ENCODE data around the gene POTEB.
"Not testable (repeated sequence)": the region's sequence is repeated elsewhere in the genome, so short reads cannot be mapped to it uniquely, and the experiment has no call there.

Gene POTEB

DNA sequence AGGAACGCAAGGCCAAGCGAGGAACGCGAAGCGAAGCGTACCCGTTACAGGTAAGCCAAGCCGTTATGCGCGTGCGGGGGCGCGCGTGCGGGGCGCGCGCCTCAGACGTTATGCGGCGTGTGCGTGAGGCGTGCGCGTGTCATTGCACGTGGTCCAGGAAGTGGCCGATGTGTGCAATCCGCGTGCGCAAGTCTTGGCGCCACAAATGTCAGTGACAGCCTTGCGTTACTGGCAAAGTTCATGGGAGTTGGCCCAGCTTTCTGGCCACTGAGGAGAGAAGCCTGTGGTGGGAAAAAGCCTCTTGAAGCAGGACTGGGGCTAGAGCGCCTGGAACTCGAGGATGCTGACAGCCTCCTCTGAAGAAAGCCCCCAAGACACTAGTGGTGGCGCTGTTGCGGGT is at the start of gene POTEB:
Gene POTEB, minus strand, starts transcription at position 101 of the 400 bp plus-strand sequence. CDS start 489 bp downstream, outside the sequence.
- DNase-seq = not testable (repeated sequence)

DNA sequence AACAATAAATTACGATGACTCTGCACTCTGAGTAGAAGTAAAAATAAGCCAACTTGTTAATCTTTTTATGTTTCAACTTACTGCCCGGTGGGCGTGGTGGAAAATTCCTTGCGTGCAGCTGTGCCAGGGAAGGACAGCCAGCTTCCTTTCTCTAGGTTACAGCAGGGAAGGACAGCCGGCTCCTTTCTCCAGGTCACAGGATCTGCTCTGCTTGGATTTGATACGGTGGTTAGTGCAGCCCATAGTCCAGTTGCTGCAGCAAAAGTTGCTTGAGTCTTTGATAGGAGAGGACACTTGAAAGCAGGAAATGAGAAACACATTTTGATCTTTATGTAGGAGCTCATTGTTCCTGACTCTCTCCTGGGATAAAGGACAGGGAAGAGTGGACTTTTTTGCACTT is 13.4 kb upstream of the POTEB start:
- not testable (repeated sequence) for DNase-seq

DNA sequence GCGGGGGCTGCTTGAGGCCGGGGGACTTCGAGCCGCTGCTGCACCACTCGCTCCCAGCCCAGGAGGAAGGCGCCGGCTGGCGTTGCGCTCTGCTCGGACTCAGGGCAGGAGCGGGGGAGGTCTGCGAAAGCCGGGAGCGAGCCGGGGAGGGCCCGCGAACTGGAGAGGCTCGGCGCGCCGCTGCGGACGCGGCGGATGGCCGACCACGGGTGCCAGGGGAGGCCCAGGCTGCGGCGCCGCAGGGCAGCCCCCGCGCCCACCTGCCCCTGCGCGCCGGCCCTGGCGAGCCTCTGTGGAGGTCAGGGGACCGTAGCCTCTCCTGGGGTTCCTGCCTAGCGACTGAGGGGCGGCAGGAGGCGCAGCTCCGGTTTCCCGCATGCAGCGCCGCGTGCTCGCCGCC is 12.0 kb upstream of the POTEB start:
- not testable (repeated sequence) for DNase-seq

DNA sequence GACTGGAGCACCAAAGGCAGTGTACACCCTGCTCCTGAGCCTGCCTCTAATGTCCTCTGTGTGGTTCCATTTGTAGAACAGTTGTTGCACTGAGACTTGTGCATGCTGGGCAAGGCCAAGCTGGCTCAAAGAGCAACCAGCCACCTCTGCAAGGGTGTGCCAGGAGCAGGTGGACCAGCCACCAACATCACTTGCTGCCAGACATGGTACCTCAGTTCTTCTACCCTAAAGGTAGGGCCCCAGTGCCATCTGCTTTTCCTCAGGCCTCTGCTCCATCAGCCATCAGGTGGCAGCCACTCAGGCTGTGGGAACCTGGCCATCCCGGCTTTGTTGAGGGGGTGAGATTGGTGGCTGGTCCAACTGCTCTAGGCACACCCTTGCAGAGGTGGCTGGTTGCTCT is 38.7 kb downstream of the POTEB start:
- not testable (repeated sequence) for DNase-seq

All from suppressor macrophage treated with lipopolysaccharide for 1 hour (primary cell).